ENCODE results near the gene OR10G7. TPM values are rescaled to one million over a fixed set of nuclear protein-coding genes. Genes with fewer than 3 reads are reported as not detected.

Gene OR10G7
- polyA plus RNA-seq, 1 donor (not counting 4 experiments of a cell fraction or from before 2014, with no cell fraction given): not detected

DNA sequence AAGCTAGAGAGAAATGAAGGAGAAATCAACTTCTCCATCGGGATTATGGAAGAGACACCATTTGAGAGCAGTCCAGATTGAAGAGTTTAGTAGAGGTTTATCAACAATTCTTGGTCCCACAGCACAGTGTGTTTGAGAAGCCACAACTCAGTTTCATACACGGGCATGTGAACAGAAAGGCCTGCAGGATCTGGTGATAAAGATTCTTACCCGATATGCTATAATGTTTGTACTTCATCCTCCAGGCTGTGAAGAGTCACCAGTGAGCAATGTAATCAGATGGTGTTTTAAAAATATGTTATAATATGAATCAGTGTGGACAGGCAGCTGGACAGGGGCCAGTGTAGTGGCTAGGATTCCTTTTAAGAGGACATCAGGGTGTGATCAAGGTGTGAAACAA, 44.5 kb upstream of the OR10G7 start:
- H4K20me1 ChIP-seq (ENCODE audit: control insufficient read depth, extremely low read depth, insufficient read depth, low read length): no peaks in the 10 kb centered on the region
- H3K4me3 ChIP-seq (ENCODE audit: control insufficient read depth in 2 of 3, extremely low read depth in 1 of 3, insufficient read depth in 2 of 3, low read depth in 1 of 3, low read length in 3 of 3): no peak overlapping the region
- peaks cover 18% of the 10 kb centered on the region for H3K4me1 ChIP-seq (ENCODE audit: control insufficient read depth, extremely low read depth, insufficient read depth, low read length)
- H3K9me1 ChIP-seq (ENCODE audit: control insufficient read depth, extremely low read depth, insufficient read depth, low read length): no peaks in the 10 kb centered on the region
- no peak overlapping the region for H3K9ac ChIP-seq (ENCODE audit: control insufficient read depth, extremely low read depth, insufficient read depth, low read length)
- H3K9me3 ChIP-seq (ENCODE audit: control insufficient read depth, low read depth, low read length): no peaks in the 10 kb centered on the region
- dilution Hi-C loops (cut with MboI; ENCODE audit: extremely low pct_ligation_motif_present, low sequenced_read_pairs): no loop called here
- peak overlapping the region; percentile 45 for H2AFZ ChIP-seq (ENCODE audit: control insufficient read depth, low read length)
- no peaks in the 10 kb centered on the region for H3K79me2 ChIP-seq (ENCODE audit: control insufficient read depth, insufficient read depth, low read length)
- no peak for TF ChIP-seq EZH2 (IDR thresholded peaks at IDR 0.05; ENCODE audit: low read length)
- TF ChIP-seq, protein P1, sequence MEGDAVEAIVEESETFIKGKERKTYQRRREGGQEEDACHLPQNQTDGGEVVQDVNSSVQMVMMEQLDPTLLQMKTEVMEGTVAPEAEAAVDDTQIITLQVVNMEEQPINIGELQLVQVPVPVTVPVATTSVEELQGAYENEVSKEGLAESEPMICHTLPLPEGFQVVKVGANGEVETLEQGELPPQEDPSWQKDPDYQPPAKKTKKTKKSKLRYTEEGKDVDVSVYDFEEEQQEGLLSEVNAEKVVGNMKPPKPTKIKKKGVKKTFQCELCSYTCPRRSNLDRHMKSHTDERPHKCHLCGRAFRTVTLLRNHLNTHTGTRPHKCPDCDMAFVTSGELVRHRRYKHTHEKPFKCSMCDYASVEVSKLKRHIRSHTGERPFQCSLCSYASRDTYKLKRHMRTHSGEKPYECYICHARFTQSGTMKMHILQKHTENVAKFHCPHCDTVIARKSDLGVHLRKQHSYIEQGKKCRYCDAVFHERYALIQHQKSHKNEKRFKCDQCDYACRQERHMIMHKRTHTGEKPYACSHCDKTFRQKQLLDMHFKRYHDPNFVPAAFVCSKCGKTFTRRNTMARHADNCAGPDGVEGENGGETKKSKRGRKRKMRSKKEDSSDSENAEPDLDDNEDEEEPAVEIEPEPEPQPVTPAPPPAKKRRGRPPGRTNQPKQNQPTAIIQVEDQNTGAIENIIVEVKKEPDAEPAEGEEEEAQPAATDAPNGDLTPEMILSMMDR (optimal IDR thresholded peaks at IDR 0.05 in 1 of 3, IDR thresholded peaks at IDR 0.05 in 1 of 3, conservative IDR thresholded peaks at IDR 0.05 in 1 of 3; ENCODE audit: extremely low read depth in 1 of 3, insufficient read depth in 2 of 3, low read length in 3 of 3): no peak
- no peaks in the 10 kb centered on the region for H3K27me3 ChIP-seq (ENCODE audit: control insufficient read depth, extremely low read depth, insufficient read depth, low read length)
- no peaks in the 10 kb centered on the region for H3K36me3 ChIP-seq (ENCODE audit: control insufficient read depth in 2 of 2, extremely low read depth in 1 of 2, insufficient read depth in 2 of 2, low read length in 2 of 2)
- H3K4me2 ChIP-seq (ENCODE audit: control insufficient read depth, extremely low read depth, insufficient read depth, low read depth, low read length): no peak overlapping the region
- peak overlapping the region; percentile 3 for H3K27ac ChIP-seq (ENCODE audit: control insufficient read depth, insufficient read depth, low read length)
- no peak for FAIRE-seq
- DNase-seq (ENCODE audit: low read depth, low spot score): no peak

DNA sequence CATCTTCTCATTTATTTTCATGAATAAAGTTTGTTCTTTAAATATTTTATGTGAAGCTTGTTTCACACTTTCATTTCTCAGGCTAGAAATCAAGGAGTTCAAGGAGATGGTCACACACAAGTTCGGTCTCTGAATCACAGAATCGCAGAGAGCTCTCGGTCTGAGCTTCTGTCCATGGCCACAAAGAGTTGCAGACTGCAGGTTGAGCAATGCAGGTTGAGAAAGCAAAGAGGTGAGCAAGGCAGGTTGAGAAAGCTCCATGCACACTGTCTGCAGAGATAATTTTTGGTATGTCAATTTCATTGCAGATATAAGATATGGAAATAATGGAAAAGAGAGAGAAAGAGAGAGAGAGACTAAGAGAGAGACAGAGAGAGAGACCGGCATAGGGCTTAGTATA, 41.2 kb upstream of the OR10G7 start:
- H3K9me3 ChIP-seq (ENCODE audit: control insufficient read depth, low read depth, low read length): no peaks in the 10 kb centered on the region
- H3K27ac ChIP-seq (ENCODE audit: control insufficient read depth, insufficient read depth, low read length): no peak overlapping the region
- dilution Hi-C loops (cut with MboI; ENCODE audit: extremely low pct_ligation_motif_present, low sequenced_read_pairs): no loop called here
- no peak overlapping the region for H3K9ac ChIP-seq (ENCODE audit: control insufficient read depth, extremely low read depth, insufficient read depth, low read length)
- FAIRE-seq (no peak), DNase-seq (ENCODE audit: low read depth, low spot score) (no peak)
- H3K36me3 ChIP-seq (ENCODE audit: control insufficient read depth in 2 of 2, extremely low read depth in 1 of 2, insufficient read depth in 2 of 2, low read length in 2 of 2): no peaks in the 10 kb centered on the region
- no peaks in the 10 kb centered on the region for H3K9me1 ChIP-seq (ENCODE audit: control insufficient read depth, extremely low read depth, insufficient read depth, low read length)
- H2AFZ ChIP-seq (ENCODE audit: control insufficient read depth, low read length): no peak overlapping the region
- H3K4me1 ChIP-seq (ENCODE audit: control insufficient read depth, extremely low read depth, insufficient read depth, low read length): peaks cover 30% of the 10 kb centered on the region
- H4K20me1 ChIP-seq (ENCODE audit: control insufficient read depth, extremely low read depth, insufficient read depth, low read length): no peaks in the 10 kb centered on the region
- no peaks in the 10 kb centered on the region for H3K27me3 ChIP-seq (ENCODE audit: control insufficient read depth, extremely low read depth, insufficient read depth, low read length)
- TF ChIP-seq, protein P1 (optimal IDR thresholded peaks at IDR 0.05 in 1 of 3, IDR thresholded peaks at IDR 0.05 in 1 of 3, conservative IDR thresholded peaks at IDR 0.05 in 1 of 3; ENCODE audit: extremely low read depth in 1 of 3, insufficient read depth in 2 of 3, low read length in 3 of 3): no peak
- no peak for TF ChIP-seq EZH2 (IDR thresholded peaks at IDR 0.05; ENCODE audit: low read length)
- no peak overlapping the region for H3K4me3 ChIP-seq (ENCODE audit: control insufficient read depth in 2 of 3, extremely low read depth in 1 of 3, insufficient read depth in 2 of 3, low read depth in 1 of 3, low read length in 3 of 3)
- no peaks in the 10 kb centered on the region for H3K79me2 ChIP-seq (ENCODE audit: control insufficient read depth, insufficient read depth, low read length)
- H3K4me2 ChIP-seq (ENCODE audit: control insufficient read depth, extremely low read depth, insufficient read depth, low read depth, low read length): no peak overlapping the region
